Activated CD8-positive, alpha-beta T cell treated with anti-CD3 and anti-CD28 coated beads for 36 hours (primary cell): Measurements from ENCODE around the gene CMKLR1. TPM values are rescaled to one million over a fixed set of nuclear protein-coding genes. Genes with fewer than 3 reads are reported as not detected.

Experiments
- ATAC-seq: fragments of 200-7000 bp; cut with Tn5 transposase; one replicate; pipeline ENCODE4 v1.10.0; 2021; ENCODE audit warnings: mild to moderate bottlenecking, moderate library complexity
- CTCF ChIA-PET: fragments of 350-600 bp; sonication (Branson Sonifier 250); formaldehyde crosslinking; loops from one replicate; lab custom pipeline; 2021; ENCODE audit warnings: antibody characterized with exemption; lab: Charles Lee
- POLR2A ChIA-PET: fragments of 350-600 bp; sonication (Branson Sonifier 250); formaldehyde crosslinking; loops from one replicate; lab custom pipeline; 2021; ENCODE audit warnings: antibody characterized with exemption; lab: Charles Lee
- DNase-seq: peaks from one replicate; pipeline ENCODE4 v3.0.0-alpha.2; 2020
- H3K27ac Mint-ChIP-seq: one replicate; pipeline ENCODE4 v1.8.0; 2021; ENCODE audit warnings: mild to moderate bottlenecking, mixed read lengths
- H3K27me3 Mint-ChIP-seq: one replicate; pipeline ENCODE4 v1.8.0; 2021; ENCODE audit warnings: mixed read lengths
- H3K36me3 Mint-ChIP-seq: one replicate; pipeline ENCODE4 v1.8.0; 2021; ENCODE audit warnings: low read depth, mixed read lengths
- H3K4me1 Mint-ChIP-seq: one replicate; pipeline ENCODE4 v1.8.0; 2021; ENCODE audit warnings: low read depth, mixed read lengths
- H3K4me3 Mint-ChIP-seq: one replicate; pipeline ENCODE4 v1.8.0; 2021; ENCODE audit warnings: mild to moderate bottlenecking, moderate library complexity, mixed read lengths
- H3K9me3 Mint-ChIP-seq: one replicate; pipeline ENCODE4 v1.8.0; 2021; ENCODE audit warnings: mixed read lengths
- intact Hi-C: fragments of 100-400 bp; cut with micrococcal nuclease; formaldehyde crosslinking; loops from one replicate; pipeline ENCODE4 v1.10.0; 2022
- total RNA-seq, 2 experiments: library from RNA; stranded (reverse); gene quantifications; one replicate each; pipeline ENCODE4 v1.2.3, GENCODE V29; 2021
- TF ChIP-seq, protein P1 (sequence below): fragments of 200-600 bp; IDR thresholded peaks from one replicate; pipeline ENCODE4 v1.8.0; 2022; ENCODE audit warnings: antibody characterized with exemption, mild to moderate bottlenecking

CMKLR1 gene
- total RNA-seq, 2 experiments from 2014 or later: not detected

DNA sequence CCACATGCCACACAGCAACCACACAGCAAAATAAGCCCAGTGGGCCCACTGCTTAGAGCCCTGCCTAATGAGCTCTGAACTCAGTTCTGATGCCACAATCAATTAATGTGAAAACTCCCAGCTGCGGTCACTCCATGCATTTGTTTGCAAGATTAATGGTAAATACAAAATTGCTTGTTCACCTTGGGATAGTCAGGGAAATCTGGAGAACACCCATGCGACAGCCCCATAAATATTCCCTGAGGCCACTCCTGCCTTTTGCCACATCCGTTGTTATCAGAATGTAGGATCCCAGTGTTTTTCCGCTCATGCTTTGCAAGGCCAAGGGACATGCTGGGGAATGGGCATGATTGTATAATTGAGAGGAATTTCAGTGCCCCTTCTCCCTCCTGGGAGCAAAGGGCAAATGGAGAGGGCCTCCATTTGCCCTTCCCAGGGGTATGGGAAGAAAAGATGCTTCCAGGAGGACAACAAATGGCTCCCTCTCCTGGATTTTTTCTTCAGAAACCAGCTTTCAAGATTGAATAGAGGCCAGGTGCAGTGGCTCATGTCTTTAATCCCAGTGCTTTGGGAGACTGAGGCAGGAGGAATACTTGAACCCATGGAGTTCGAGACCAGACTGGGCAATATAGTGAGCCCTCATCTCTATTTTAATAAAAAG is 30.8 kb upstream of the CMKLR1 start:
- H3K36me3 Mint-ChIP-seq: peaks cover 2% of the 10 kb centered on the region
- CTCF ChIA-PET: no interaction called here
- TF ChIP-seq, protein P1, sequence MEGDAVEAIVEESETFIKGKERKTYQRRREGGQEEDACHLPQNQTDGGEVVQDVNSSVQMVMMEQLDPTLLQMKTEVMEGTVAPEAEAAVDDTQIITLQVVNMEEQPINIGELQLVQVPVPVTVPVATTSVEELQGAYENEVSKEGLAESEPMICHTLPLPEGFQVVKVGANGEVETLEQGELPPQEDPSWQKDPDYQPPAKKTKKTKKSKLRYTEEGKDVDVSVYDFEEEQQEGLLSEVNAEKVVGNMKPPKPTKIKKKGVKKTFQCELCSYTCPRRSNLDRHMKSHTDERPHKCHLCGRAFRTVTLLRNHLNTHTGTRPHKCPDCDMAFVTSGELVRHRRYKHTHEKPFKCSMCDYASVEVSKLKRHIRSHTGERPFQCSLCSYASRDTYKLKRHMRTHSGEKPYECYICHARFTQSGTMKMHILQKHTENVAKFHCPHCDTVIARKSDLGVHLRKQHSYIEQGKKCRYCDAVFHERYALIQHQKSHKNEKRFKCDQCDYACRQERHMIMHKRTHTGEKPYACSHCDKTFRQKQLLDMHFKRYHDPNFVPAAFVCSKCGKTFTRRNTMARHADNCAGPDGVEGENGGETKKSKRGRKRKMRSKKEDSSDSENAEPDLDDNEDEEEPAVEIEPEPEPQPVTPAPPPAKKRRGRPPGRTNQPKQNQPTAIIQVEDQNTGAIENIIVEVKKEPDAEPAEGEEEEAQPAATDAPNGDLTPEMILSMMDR: no peak
- ATAC-seq (no peak), DNase-seq (no peak)
- no peak overlapping the region for H3K4me3 Mint-ChIP-seq
- intact Hi-C loops: no loop called here
- peaks cover 4% of the 10 kb centered on the region for H3K27me3 Mint-ChIP-seq
- H3K27ac Mint-ChIP-seq: no peak overlapping the region
- POLR2A ChIA-PET: interaction anchor here (0.8 kb wide), 1 partner anchor 114 kb away, joined by 3 read pairs; no protein-coding TSS in a partner anchor
- no peaks in the 10 kb centered on the region for H3K4me1 Mint-ChIP-seq
- peaks cover 10% of the 10 kb centered on the region for H3K9me3 Mint-ChIP-seq

- Mint-ChIP-seq H3K36me3 (no peaks in the 10 kb centered on the region), H3K4me3 (no peak overlapping the region), H3K4me1 (no peaks in the 10 kb centered on the region), H3K27ac (no peak overlapping the region), H3K9me3 (peaks cover 1% of the 10 kb centered on the region), H3K27me3 (peaks cover 4% of the 10 kb centered on the region)
- no peak for DNase-seq
- CTCF ChIA-PET: no interaction called here
- TF ChIP-seq, protein P1: no peak
- POLR2A ChIA-PET: interaction anchor here (0.6 kb wide), 1 partner anchor 868 kb away, joined by 3 read pairs; no protein-coding TSS in a partner anchor
- no peak for ATAC-seq
- intact Hi-C loops: no loop called here
Measured at GRCh38 chr12:108368089-108368488, 29.0 kb upstream of the CMKLR1 start.

DNA sequence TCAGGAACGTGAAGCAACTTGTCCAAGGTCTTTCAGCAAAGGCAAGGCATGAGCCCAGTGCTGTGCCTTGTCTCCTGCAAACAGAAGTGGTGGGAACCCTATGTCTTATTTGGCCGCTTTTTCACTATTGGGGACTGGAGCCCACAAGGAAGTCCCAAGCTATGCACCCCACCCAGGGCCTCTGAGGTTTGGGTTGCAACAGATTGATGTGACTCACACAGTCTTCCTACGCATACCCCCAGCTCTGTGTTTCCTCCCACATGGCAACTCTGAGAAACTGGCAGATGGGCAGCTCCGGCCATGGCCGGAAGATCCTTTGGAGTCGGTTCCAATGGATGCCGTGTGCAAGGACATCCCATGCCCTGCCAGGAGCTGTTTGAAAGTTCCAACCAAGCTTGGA is 28.3 kb upstream of the CMKLR1 start:
- ATAC-seq: no peak
- Mint-ChIP-seq H3K4me1 (no peaks in the 10 kb centered on the region), H3K36me3 (no peaks in the 10 kb centered on the region), H3K27ac (no peak overlapping the region), H3K9me3 (no peaks in the 10 kb centered on the region), H3K4me3 (no peak overlapping the region), H3K27me3 (peaks cover 4% of the 10 kb centered on the region)
- no peak for DNase-seq
- ChIA-PET POLR2A (interaction anchor here (0.6 kb wide), 1 partner anchor 869 kb away, joined by 3 read pairs; no protein-coding TSS in a partner anchor), CTCF (no interaction called here)
- TF ChIP-seq, protein P1: no peak
- intact Hi-C loops: no loop called here

- ChIA-PET POLR2A (no interaction called here), CTCF (no interaction called here)
- ATAC-seq (no peak), DNase-seq (no peak)
- TF ChIP-seq, protein P1: no peak
- peaks cover 2% of the 10 kb centered on the region for H3K4me1 Mint-ChIP-seq
- H3K36me3 Mint-ChIP-seq: no peaks in the 10 kb centered on the region
- no peaks in the 10 kb centered on the region for H3K9me3 Mint-ChIP-seq
- peaks cover under 1% of the 10 kb centered on the region for H3K27me3 Mint-ChIP-seq
- H3K27ac Mint-ChIP-seq: no peak overlapping the region
- intact Hi-C loops: no loop called here
- H3K4me3 Mint-ChIP-seq: no peak overlapping the region
Measured at GRCh38 chr12:108365324-108365723, 26.2 kb upstream of the CMKLR1 start.

GRCh38 chr12:108364879-108365278 is 25.8 kb upstream of the CMKLR1 start:
- Mint-ChIP-seq H3K4me3 (no peak overlapping the region), H3K36me3 (no peaks in the 10 kb centered on the region), H3K4me1 (peaks cover 2% of the 10 kb centered on the region), H3K27ac (no peak overlapping the region), H3K9me3 (no peaks in the 10 kb centered on the region), H3K27me3 (no peaks in the 10 kb centered on the region)
- TF ChIP-seq, protein P1: no peak
- intact Hi-C loops: no loop called here
- ATAC-seq (no peak), DNase-seq (no peak)
- CTCF ChIA-PET: no interaction called here
- POLR2A ChIA-PET: no interaction called here
